H1 (cell line): Measurements from ENCODE around the gene RPL6. TPM values are rescaled to one million over a fixed set of nuclear protein-coding genes. Genes with fewer than 3 reads are reported as not detected.

Source experiments
- CTCF ChIA-PET: fragments of 300-600 bp; sonication (Branson Sonifier 250); formaldehyde crosslinking; loops from one replicate; lab custom pipeline; 2021; ENCODE audit not compliant: partially characterized antibody; lab: Charles Lee
- POLR2A ChIA-PET: fragments of 300-600 bp; sonication (Branson Sonifier 250); formaldehyde crosslinking; loops from one replicate; lab custom pipeline; 2021; ENCODE audit warnings: inconsistent platforms; ENCODE audit not compliant: partially characterized antibody; lab: Charles Lee
- DNase-seq, 2 experiments: peaks; one replicate each; pipeline versions ENCODE4 v3.0.0 to v3.0.0-alpha.2; 2010 to 2022; ENCODE audit warnings: low spot score in 2 of 2, low read depth in 1 of 2, mixed read lengths in 1 of 2
- FAIRE-seq: peaks from 2 replicates; lab custom pipeline; 2011; peaks lifted over from hg19 to GRCh38; lab: Jason Lieb, UNC
- H2AFZ ChIP-seq: 2 replicates; pipeline ENCODE4 v1.8.1; 2012; ENCODE audit warnings: low read length, inconsistent platforms
- H2AK5ac ChIP-seq: 2 replicates; pipeline ENCODE4 v1.6.1; 2013; ENCODE audit warnings: low read depth, low read length
- H2BK120ac ChIP-seq: replicated peaks from 2 replicates; pipeline ENCODE3; 2013; ENCODE audit warnings: low read depth, low read length, inconsistent platforms
- H2BK12ac ChIP-seq: 2 replicates; pipeline ENCODE4 v1.6.1; 2013; ENCODE audit warnings: low read depth, low read length
- H2BK15ac ChIP-seq: 2 replicates; pipeline ENCODE4 v1.6.1; 2013; ENCODE audit warnings: low read length
- H2BK20ac ChIP-seq: 2 replicates; pipeline ENCODE4 v1.6.1; 2013; ENCODE audit warnings: low read length
- H2BK5ac ChIP-seq: 2 replicates; pipeline ENCODE4 v1.6.1; 2013; ENCODE audit warnings: low read depth, low read length
- H3K14ac ChIP-seq: 2 replicates; pipeline ENCODE4 v1.6.1; 2013; ENCODE audit warnings: inconsistent platforms; ENCODE audit not compliant: insufficient read length
- H3K18ac ChIP-seq: 2 replicates; pipeline ENCODE4 v1.6.1; 2013; ENCODE audit warnings: low read length; ENCODE audit errors: extremely low read depth
- H3K23ac ChIP-seq: 2 replicates; pipeline ENCODE4 v1.6.1; 2013; ENCODE audit warnings: inconsistent platforms; ENCODE audit not compliant: insufficient read length
- H3K23me2 ChIP-seq: 2 replicates; pipeline ENCODE4 v1.6.1; 2013; ENCODE audit warnings: low read depth, low read length
- H3K27ac ChIP-seq: 2 replicates; pipeline ENCODE4 v1.6.1; 2011; ENCODE audit warnings: low read depth, low read length, inconsistent platforms
- H3K27me3 ChIP-seq, 4 experiments: replicated peaks in 1 of 4; 1 replicate in 1 of 4; 2 replicates in 3 of 4; pipeline versions ENCODE4 v1.6.1 to v1.8.1; 2011 to 2013; ENCODE audit warnings: low read length in 3 of 4, mild to moderate bottlenecking in 3 of 4, inconsistent platforms in 2 of 4, mixed read lengths in 2 of 4, moderate library complexity in 1 of 4; ENCODE audit not compliant: control insufficient read depth in 3 of 4, insufficient read depth in 3 of 4; ENCODE audit errors: extremely low read depth in 1 of 4
- H3K36me3 ChIP-seq, 4 experiments: 2 replicates each; pipeline versions ENCODE4 v1.6.1 to v1.8.1; 2011 to 2013; ENCODE audit warnings: mild to moderate bottlenecking in 4 of 4, low read length in 3 of 4, moderate library complexity in 2 of 4, control low read depth in 1 of 4, inconsistent platforms in 1 of 4; ENCODE audit not compliant: insufficient read depth in 4 of 4, control insufficient read depth in 2 of 4
- H3K4ac ChIP-seq: replicated peaks from 2 replicates; pipeline ENCODE3; 2013; ENCODE audit warnings: low read length, low read depth, mixed read lengths, inconsistent platforms; ENCODE audit not compliant: insufficient read length
- H3K4me1 ChIP-seq, 4 experiments: replicated peaks in 1 of 4; 1 replicate in 1 of 4; 2 replicates in 3 of 4; pipeline versions ENCODE4 v1.6.1 to v1.8.1; 2011 to 2013; ENCODE audit warnings: low read length in 3 of 4, inconsistent platforms in 2 of 4, mixed read lengths in 1 of 4; ENCODE audit not compliant: insufficient read depth in 4 of 4, control insufficient read depth in 3 of 4
- H3K4me2 ChIP-seq, 2 experiments: 2 replicates each; pipeline versions ENCODE4 v1.6.1 to v1.8.1; 2011 to 2013; ENCODE audit warnings: low read depth in 2 of 2, low read length in 2 of 2, control low read depth in 1 of 2, inconsistent platforms in 1 of 2, mild to moderate bottlenecking in 1 of 2; ENCODE audit not compliant: insufficient read depth in 1 of 2
- H3K4me3 ChIP-seq, 4 experiments: fragments of 200-600, 300-600 bp in 1 of 4; sonication (generic), shearing (Covaris generic), sonication (Bioruptor Twin) in 1 of 4; 2 replicates each; pipeline versions ENCODE4 v1.5.1 to v1.8.1; 2011 to 2016; ENCODE audit warnings: low read length in 4 of 4, low read depth in 3 of 4, control low read depth in 2 of 4, inconsistent platforms in 2 of 4, mild to moderate bottlenecking in 2 of 4, mixed read lengths in 1 of 4, moderate library complexity in 1 of 4; ENCODE audit not compliant: insufficient read depth in 2 of 4; ENCODE audit errors: extremely low read depth in 1 of 4
- H3K56ac ChIP-seq: replicated peaks from 2 replicates; pipeline ENCODE3; 2013; ENCODE audit warnings: low read depth, mild to moderate bottlenecking, mixed read lengths, low read length, inconsistent platforms; ENCODE audit not compliant: insufficient read length
- H3K79me1 ChIP-seq: 2 replicates; pipeline ENCODE4 v1.6.1; 2013; ENCODE audit warnings: low read depth, low read length, control low read depth
- H3K79me2 ChIP-seq, 2 experiments: 2 replicates each; pipeline versions ENCODE4 v1.6.1 to v1.8.1; 2012 to 2013; ENCODE audit warnings: low read length in 2 of 2, mild to moderate bottlenecking in 2 of 2, inconsistent platforms in 1 of 2; ENCODE audit not compliant: insufficient read depth in 2 of 2, control insufficient read depth in 1 of 2
- H3K9ac ChIP-seq, 4 experiments: replicated peaks in 1 of 4; 1 replicate in 1 of 4; 2 replicates in 3 of 4; pipeline versions ENCODE4 v1.6.1 to v1.8.1; 2011 to 2013; ENCODE audit warnings: low read depth in 3 of 4, low read length in 3 of 4, control low read depth in 2 of 4, mild to moderate bottlenecking in 2 of 4, moderate library complexity in 2 of 4, inconsistent platforms in 1 of 4; ENCODE audit errors: extremely low read depth in 1 of 4
- H3K9me3 ChIP-seq, 2 experiments: 2 replicates each; pipeline versions ENCODE4 v1.6.1 to v1.8.1; 2012 to 2013; ENCODE audit warnings: mild to moderate bottlenecking in 2 of 2, moderate library complexity in 2 of 2, control low read depth in 1 of 2, inconsistent platforms in 1 of 2, low read depth in 1 of 2, low read length in 1 of 2, mixed read lengths in 1 of 2; ENCODE audit not compliant: insufficient read depth in 2 of 2
- H4K20me1 ChIP-seq, 2 experiments: replicated peaks in 1 of 2; 2 replicates each; pipeline versions ENCODE3 to v1.8.1; 2011 to 2013; ENCODE audit warnings: inconsistent platforms in 2 of 2, low read length in 2 of 2, mild to moderate bottlenecking in 1 of 2; ENCODE audit not compliant: insufficient read depth in 2 of 2, control insufficient read depth in 1 of 2
- H4K5ac ChIP-seq: 2 replicates; pipeline ENCODE4 v1.6.1; 2013; ENCODE audit warnings: low read length, low read depth, mixed read lengths, inconsistent platforms; ENCODE audit not compliant: insufficient read length
- H4K8ac ChIP-seq: 2 replicates; pipeline ENCODE4 v1.8.0; 2013; ENCODE audit warnings: mild to moderate bottlenecking, moderate library complexity, low read length, inconsistent platforms; ENCODE audit not compliant: insufficient read depth; ENCODE audit errors: extremely low read depth
- H4K91ac ChIP-seq: replicated peaks from 2 replicates; pipeline ENCODE3; 2013; ENCODE audit warnings: low read length, mixed read lengths, inconsistent platforms; ENCODE audit not compliant: insufficient read length
- ATF2 ChIP-seq: IDR thresholded peaks from 2 replicates; pipeline ENCODE4 v1.6.1; 2012; ENCODE audit warnings: low read length, inconsistent platforms
- CHD1 ChIP-seq: IDR thresholded peaks from 2 replicates; pipeline ENCODE4 v1.6.1; 2012; ENCODE audit warnings: low read depth, low read length, improper control_type of control experiment
- NANOG ChIP-seq: IDR thresholded peaks from 2 replicates; pipeline ENCODE4 v1.6.1; 2011; ENCODE audit warnings: low read length, low read depth, mild to moderate bottlenecking, inconsistent platforms; ENCODE audit not compliant: insufficient read depth, poor library complexity, severe bottlenecking
- RFX5 ChIP-seq: IDR thresholded peaks from 2 replicates; pipeline ENCODE4 v1.6.1; 2011; ENCODE audit warnings: low read depth, low read length, improper control_type of control experiment, borderline replicate concordance
- TEAD4 ChIP-seq: IDR thresholded peaks from 2 replicates; pipeline ENCODE4 v1.6.1; 2012; ENCODE audit warnings: low read depth, low read length, inconsistent platforms, mixed read lengths
- USF2 ChIP-seq: IDR thresholded peaks from 2 replicates; pipeline ENCODE4 v1.6.1; 2011; ENCODE audit warnings: low read length, improper control_type of control experiment
- ZNF274 ChIP-seq: IDR thresholded peaks from 2 replicates; pipeline ENCODE4 v1.7.0; 2012; ENCODE audit warnings: low read length, borderline replicate concordance; ENCODE audit errors: extremely low read depth
- WGBS, 2 experiments: shearing (Covaris generic) in 1 of 2; methylation state at CpG; one replicate each; pipeline versions ENCODE4 v1.1.6 to v1.1.7; 2013 to 2015; ENCODE audit warnings: low lambda C conversion rate in 2 of 2, mixed read lengths in 2 of 2, inconsistent platforms in 1 of 2, low coverage in 1 of 2, missing lambda C conversion rate in 1 of 2; ENCODE audit not compliant: insufficient replicate concordance in 2 of 2, insufficient coverage in 1 of 2, insufficient read length in 1 of 2; ENCODE audit errors: extremely low coverage in 1 of 2, missing lambda C conversion rate in 1 of 2; 5-methylcytosine and 5-hydroxymethylcytosine counted together
- polyA plus RNA-seq, 7 experiments: library from polyadenylated mRNA; depleted of rRNA in 3 of 7; stranded (reverse) in 5 of 7; unstranded in 2 of 7; fragments of >200 nt in 5 of 7; fragments of 200-250 nt in 2 of 7; gene quantifications; 1 replicate in 5 of 7; 2 replicates in 1 of 7; 4 replicates in 1 of 7; pipeline versions ENCODE4 v1.2.1 to v1.2.3, GENCODE V29; 2011 to 2013; ENCODE audit warnings: missing spikeins in 2 of 7, mixed read lengths in 2 of 7
- total RNA-seq: library from RNA; stranded (reverse); fragmentation: NEBNext Ultra II Directional; extraction: Animal tissue kit (Norgen Biotek cat#: 25700); gene quantifications from 2 replicates; pipeline ENCODE4 v1.2.1, GENCODE V29; 2021

Gene RPL6
- total and polyA plus RNA-seq, 2 of the 8 experiments (the other 6 are each of a cell fraction or from before 2014, with no cell fraction given): 1,073 to 1,643 TPM

GRCh38 chr12:112370868-112371510 is 38.4 kb downstream of the RPL6 start:
- H3K18ac ChIP-seq: no peak overlapping the region
- H3K4me1 ChIP-seq: peaks cover 0 to 2% (median 0%) of the 10 kb centered on the region in 4 experiments; a peak in 2 of 7 replicates
- H2BK20ac ChIP-seq: no peak overlapping the region
- H4K91ac ChIP-seq: no peak overlapping the region
- H3K4me2 ChIP-seq: no peak overlapping the region
- no peaks in the 10 kb centered on the region for H3K36me3 ChIP-seq
- no peak overlapping the region for H3K4me3 ChIP-seq
- FAIRE-seq: no peak
- POLR2A ChIA-PET: interaction anchor here (1.3 to 2.0 kb wide), 2 partner anchors 10 to 33 kb away, joined by 3 to 5 read pairs; partner anchors contain the start of gene HECTD4
- H3K9ac ChIP-seq: no peak overlapping the region
- CTCF ChIA-PET: interaction anchor here (0.7 to 2.9 kb wide), 4 partner anchors 16 to 883 kb away, joined by 3 to 12 read pairs (median 4); no protein-coding TSS in a partner anchor
- H3K23me2 ChIP-seq: no peaks in the 10 kb centered on the region
- H4K20me1 ChIP-seq: no peaks in the 10 kb centered on the region
- H3K27ac ChIP-seq: no peak overlapping the region
- no peaks in the 10 kb centered on the region for H3K79me1 ChIP-seq
- no peaks in the 10 kb centered on the region for H3K27me3 ChIP-seq
- H3K9me3 ChIP-seq: no peaks in the 10 kb centered on the region
- TF ChIP-seq USF2: no peak
- no peak for TF ChIP-seq ZNF274
- no peak for TF ChIP-seq RFX5
- no peak for TF ChIP-seq NANOG
- TF ChIP-seq TEAD4: no peak
- no peak for TF ChIP-seq ATF2
- TF ChIP-seq CHD1: no peak
- 91% methylated on average over 8 of the region's 8 CpGs; no CpG with 5 or more reads in 1 of the 2 experiments for WGBS, 2 experiments
- no peak overlapping the region for H3K23ac ChIP-seq
- no peak for DNase-seq
- no peak overlapping the region for H2BK15ac ChIP-seq
- H3K14ac ChIP-seq: no peak overlapping the region
- H2BK120ac ChIP-seq: no peak overlapping the region
- H2AFZ ChIP-seq: no peak overlapping the region
- no peak overlapping the region for H2BK5ac ChIP-seq
- H3K79me2 ChIP-seq: peaks cover 4 to 58% of the 10 kb centered on the region in 2 experiments; a peak in 3 of 4 replicates
- H3K4ac ChIP-seq: no peak overlapping the region
- no peak overlapping the region for H2BK12ac ChIP-seq
- no peak overlapping the region for H4K8ac ChIP-seq
- no peak overlapping the region for H3K56ac ChIP-seq
- H4K5ac ChIP-seq: no peak overlapping the region
- H2AK5ac ChIP-seq: no peak overlapping the region
